Esophagus squamous epithelium (tissue), 4 donors: ENCODE data around the gene RPTOR.

Source experiments
- CTCF ChIP-seq, 6 experiments: fragments of 450-650 bp in 4 of 6; fragments of 200-600 bp in 2 of 6; sonication (generic) in 2 of 6; IDR thresholded peaks; one replicate each; pipeline ENCODE4 v1.5.1; 2016 to 2019; ENCODE audit warnings: antibody characterized with exemption in 6 of 6, mild to moderate bottlenecking in 4 of 6, moderate library complexity in 4 of 6
- POLR2A ChIP-seq, 4 donors: fragments of 450-650 bp; IDR thresholded peaks; one replicate each; pipeline ENCODE4 v1.6.1; 2017; ENCODE audit warnings: antibody characterized with exemption in 4 of 4, mild to moderate bottlenecking in 4 of 4, moderate library complexity in 3 of 4

- TF ChIP-seq CTCF (IDR thresholded peaks at IDR 0.05) (no peak), POLR2A (IDR thresholded peaks at IDR 0.05) (no peak)
Measured at GRCh38 chr17:80904036-80904753, 359.6 kb downstream of the RPTOR start.
